GM23338 (cell line): ENCODE data around the gene CACNA1D. TPM values are rescaled to one million over a fixed set of nuclear protein-coding genes. Genes with fewer than 3 reads are reported as not detected.

Experiments used
- ATAC-seq: fragments of 200-7000 bp; cut with Tn5 transposase; 3 replicates; pipeline ENCODE4 v1.9.1; 2020
- DNase-seq: peaks from one replicate; pipeline ENCODE4 v3.0.0-alpha.2; 2015; ENCODE audit warnings: low spot score
- H2AFZ ChIP-seq: fragments of 200-600 bp; sonication (generic); 2 replicates; pipeline ENCODE4 v1.8.0; 2016; ENCODE audit warnings: antibody characterized with exemption, mild to moderate bottlenecking, moderate library complexity
- H3F3A ChIP-seq: fragments of 200-600 bp; sonication (generic); replicated peaks from 2 replicates; pipeline ENCODE4 v1.8.0; 2017; ENCODE audit warnings: antibody characterized with exemption, mixed run types, low read depth
- H3K27ac ChIP-seq: fragments of 200-600 bp; sonication (generic); 2 replicates; pipeline ENCODE4 v1.6.1; 2016; ENCODE audit warnings: low read depth
- H3K27me3 ChIP-seq: fragments of 200-600 bp; sonication (generic); 2 replicates; pipeline ENCODE4 v1.8.0; 2016; ENCODE audit warnings: mild to moderate bottlenecking, mixed run types, moderate library complexity; ENCODE audit not compliant: insufficient read depth
- H3K36me3 ChIP-seq: fragments of 200-600 bp; sonication (generic); 2 replicates; pipeline ENCODE4 v1.8.0; 2016; ENCODE audit warnings: mild to moderate bottlenecking; ENCODE audit not compliant: insufficient read depth
- H3K4me1 ChIP-seq: fragments of 200-600 bp; sonication (generic); 2 replicates; pipeline ENCODE4 v1.8.0; 2016; ENCODE audit warnings: mild to moderate bottlenecking, moderate library complexity; ENCODE audit not compliant: insufficient read depth
- H3K4me2 ChIP-seq: fragments of 200-600 bp; sonication (generic); 2 replicates; pipeline ENCODE4 v1.7.1; 2017; ENCODE audit warnings: mixed run types
- H3K4me3 ChIP-seq: fragments of 200-600 bp; sonication (generic); 2 replicates; pipeline ENCODE4 v1.6.1; 2016; ENCODE audit warnings: mixed run types
- H3K79me2 ChIP-seq: fragments of 200-600 bp; sonication (generic); replicated peaks from 2 replicates; pipeline ENCODE4 v1.8.0; 2017; ENCODE audit warnings: mild to moderate bottlenecking; ENCODE audit not compliant: insufficient read depth
- H3K9me2 ChIP-seq: fragments of 200-600 bp; sonication (generic); 2 replicates; pipeline ENCODE4 v1.8.0; 2017; ENCODE audit not compliant: insufficient read depth
- H4K20me1 ChIP-seq: fragments of 200-600 bp; sonication (generic); replicated peaks from 2 replicates; pipeline ENCODE4 v1.8.0; 2017; ENCODE audit warnings: mild to moderate bottlenecking; ENCODE audit not compliant: insufficient read depth
- H3K27ac Mint-ChIP-seq: 2 replicates; pipeline ENCODE4 v1.8.0; 2020; ENCODE audit warnings: inconsistent platforms, mild to moderate bottlenecking, moderate library complexity, mixed read lengths
- H3K27me3 Mint-ChIP-seq: 3 replicates; pipeline ENCODE4 v1.8.0; 2022; ENCODE audit warnings: low read depth, mild to moderate bottlenecking, moderate library complexity, mixed read lengths, inconsistent platforms; ENCODE audit not compliant: insufficient read depth, poor library complexity
- H3K36me3 Mint-ChIP-seq: 3 replicates; pipeline ENCODE4 v1.8.0; 2021; ENCODE audit warnings: low read depth, mild to moderate bottlenecking, inconsistent platforms, moderate library complexity, mixed read lengths
- H3K4me1 Mint-ChIP-seq: 3 replicates; pipeline ENCODE4 v1.8.0; 2020; ENCODE audit warnings: mild to moderate bottlenecking, inconsistent platforms, mixed read lengths
- H3K4me3 Mint-ChIP-seq: 3 replicates; pipeline ENCODE4 v1.8.0; 2021; ENCODE audit warnings: moderate library complexity, mild to moderate bottlenecking, inconsistent platforms, mixed read lengths
- H3K9me3 Mint-ChIP-seq: 3 replicates; pipeline ENCODE4 v1.8.0; 2020; ENCODE audit warnings: moderate library complexity, mild to moderate bottlenecking, inconsistent platforms, mixed read lengths
- ETS1 ChIP-seq: IDR thresholded peaks from 2 replicates; pipeline ENCODE4 v1.6.1; 2016; ENCODE audit warnings: antibody characterized with exemption
- EZH2 ChIP-seq: fragments of 200-600 bp; sonication (generic); IDR thresholded peaks from one replicate; pipeline ENCODE4 v1.8.0; 2017; ENCODE audit warnings: antibody characterized with exemption, mild to moderate bottlenecking, low read depth; ENCODE audit not compliant: unreplicated experiment
- EZH2phosphoT487 ChIP-seq: fragments of 200-600 bp; sonication (generic); IDR thresholded peaks from one replicate; pipeline ENCODE4 v1.8.1; 2018; ENCODE audit warnings: antibody characterized with exemption; ENCODE audit not compliant: unreplicated experiment
- NANOG ChIP-seq: IDR thresholded peaks from 2 replicates; pipeline ENCODE4 v1.6.1; 2016; ENCODE audit warnings: antibody characterized with exemption, borderline replicate concordance
- POLR2AphosphoS5 ChIP-seq: IDR thresholded peaks from 2 replicates; pipeline ENCODE4 v1.6.1; 2016; ENCODE audit warnings: antibody characterized with exemption, low read depth
- STAT1 ChIP-seq: IDR thresholded peaks from one replicate; pipeline ENCODE4 v1.6.1; 2016; ENCODE audit warnings: antibody characterized with exemption; ENCODE audit not compliant: unreplicated experiment
- ZNF114 ChIP-seq: fragments of 250-450 bp; sonication (Bioruptor Pico); IDR thresholded peaks from 2 replicates; pipeline ENCODE4 v1.5.0; 2020; ENCODE audit warnings: mild to moderate bottlenecking, moderate library complexity
- ZNF331 ChIP-seq: fragments of 250-450 bp; sonication (Bioruptor Pico); IDR thresholded peaks from 2 replicates; pipeline ENCODE4 v1.5.0; 2020; ENCODE audit warnings: low read depth, mild to moderate bottlenecking, moderate library complexity
- ZNF462 ChIP-seq: fragments of 250-450 bp; sonication (Bioruptor Pico); IDR thresholded peaks from 2 replicates; pipeline ENCODE4 v1.5.0; 2020; ENCODE audit warnings: mild to moderate bottlenecking, moderate library complexity
- polyA plus RNA-seq: library from polyadenylated mRNA; unstranded; fragments of >200 nt; fragmentation: Nextera tagmentation; extraction: Ambion mirVana; gene quantifications from 2 replicates; pipeline ENCODE4 v1.2.1, GENCODE V29; 2016
- total RNA-seq: library from RNA; depleted of rRNA; stranded (reverse); fragments of >200 nt; shearing (Covaris generic); gene quantifications from 2 replicates; pipeline ENCODE4 v1.2.3, GENCODE V29; 2014

Gene CACNA1D
- total and polyA plus RNA-seq, 2 experiments from 2014 or later = 1.7 to 1.8 TPM

- Mint-ChIP-seq H3K9me3 (peaks cover 9% of the 10 kb centered on the region; the same call in 1 of the 3 replicates), H3K36me3 (no peaks in the 10 kb centered on the region)
Measured at GRCh38 chr3:53478166-53478830, 16.1 kb upstream of the CACNA1D start.

More at GRCh38 chr3:53478166-53478830, 16.1 kb upstream of the CACNA1D start:
- TF ChIP-seq NANOG (no peak), ZNF462 (no peak), ETS1 (no peak), STAT1 (no peak), POLR2AphosphoS5 (no peak), ZNF331 (CRISPR knock-in tag) (no peak), EZH2 (no peak), EZH2phosphoT487 (no peak), ZNF114 (CRISPR knock-in tag) (no peak)
- Mint-ChIP-seq H3K27ac (no peak overlapping the region), H3K27me3 (no peaks in the 10 kb centered on the region), H3K4me1 (peaks cover 2% of the 10 kb centered on the region; the same call in 1 of the 3 replicates), H3K4me3 (no peak overlapping the region)
- Histone ChIP-seq H3K4me1 (no peaks in the 10 kb centered on the region; the same call in 1 of the 2 replicates), H3K9me2 (no peaks in the 10 kb centered on the region), H4K20me1 (no peaks in the 10 kb centered on the region), H2AFZ (no peak overlapping the region), H3K4me2 (no peak overlapping the region), H3K4me3 (no peak overlapping the region), H3K27ac (no peak overlapping the region), H3K79me2 (no peaks in the 10 kb centered on the region), H3K36me3 (no peaks in the 10 kb centered on the region; the same call in 1 of the 2 replicates), H3K27me3 (no peaks in the 10 kb centered on the region), H3F3A (no peaks in the 10 kb centered on the region)
- DNase-seq = no peak
- ATAC-seq = no peak
